Lower leg skin (tissue), 3 donors: ENCODE data around the gene MGAT2.

ENCODE experiments used
- POLR2A ChIP-seq, 2 donors: fragments of 450-650 bp; IDR thresholded peaks; one replicate each; pipeline ENCODE4 v1.6.1; 2016 to 2017; ENCODE audit warnings: antibody characterized with exemption in 2 of 2, mild to moderate bottlenecking in 1 of 2, moderate library complexity in 1 of 2
- TF ChIP-seq, protein P1 (sequence below), 3 donors: fragments of 450-650 bp; IDR thresholded peaks; one replicate each; pipeline ENCODE4 v1.5.1; 2016; ENCODE audit warnings: antibody characterized with exemption in 3 of 3, mild to moderate bottlenecking in 3 of 3, moderate library complexity in 2 of 3

- TF ChIP-seq, protein P1, sequence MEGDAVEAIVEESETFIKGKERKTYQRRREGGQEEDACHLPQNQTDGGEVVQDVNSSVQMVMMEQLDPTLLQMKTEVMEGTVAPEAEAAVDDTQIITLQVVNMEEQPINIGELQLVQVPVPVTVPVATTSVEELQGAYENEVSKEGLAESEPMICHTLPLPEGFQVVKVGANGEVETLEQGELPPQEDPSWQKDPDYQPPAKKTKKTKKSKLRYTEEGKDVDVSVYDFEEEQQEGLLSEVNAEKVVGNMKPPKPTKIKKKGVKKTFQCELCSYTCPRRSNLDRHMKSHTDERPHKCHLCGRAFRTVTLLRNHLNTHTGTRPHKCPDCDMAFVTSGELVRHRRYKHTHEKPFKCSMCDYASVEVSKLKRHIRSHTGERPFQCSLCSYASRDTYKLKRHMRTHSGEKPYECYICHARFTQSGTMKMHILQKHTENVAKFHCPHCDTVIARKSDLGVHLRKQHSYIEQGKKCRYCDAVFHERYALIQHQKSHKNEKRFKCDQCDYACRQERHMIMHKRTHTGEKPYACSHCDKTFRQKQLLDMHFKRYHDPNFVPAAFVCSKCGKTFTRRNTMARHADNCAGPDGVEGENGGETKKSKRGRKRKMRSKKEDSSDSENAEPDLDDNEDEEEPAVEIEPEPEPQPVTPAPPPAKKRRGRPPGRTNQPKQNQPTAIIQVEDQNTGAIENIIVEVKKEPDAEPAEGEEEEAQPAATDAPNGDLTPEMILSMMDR (IDR thresholded peaks at IDR 0.05): no peak
- no peak for TF ChIP-seq POLR2A (IDR thresholded peaks at IDR 0.05)
Measured at GRCh38 chr14:49581209-49582112, 39.1 kb upstream of the MGAT2 start.
